GM23338 (cell line): ENCODE results near the gene RGCC. TPM values are rescaled to one million over a fixed set of nuclear protein-coding genes. Genes with fewer than 3 reads are reported as not detected.

Experiments used
- ATAC-seq: fragments of 200-7000 bp; cut with Tn5 transposase; 3 replicates; pipeline ENCODE4 v1.9.1; 2020
- DNase-seq: peaks from one replicate; pipeline ENCODE4 v3.0.0-alpha.2; 2015; ENCODE audit warnings: low spot score
- H2AFZ ChIP-seq: fragments of 200-600 bp; sonication (generic); 2 replicates; pipeline ENCODE4 v1.8.0; 2016; ENCODE audit warnings: antibody characterized with exemption, mild to moderate bottlenecking, moderate library complexity
- H3F3A ChIP-seq: fragments of 200-600 bp; sonication (generic); replicated peaks from 2 replicates; pipeline ENCODE4 v1.8.0; 2017; ENCODE audit warnings: antibody characterized with exemption, mixed run types, low read depth
- H3K27ac ChIP-seq: fragments of 200-600 bp; sonication (generic); 2 replicates; pipeline ENCODE4 v1.6.1; 2016; ENCODE audit warnings: low read depth
- H3K27me3 ChIP-seq: fragments of 200-600 bp; sonication (generic); 2 replicates; pipeline ENCODE4 v1.8.0; 2016; ENCODE audit warnings: mild to moderate bottlenecking, mixed run types, moderate library complexity; ENCODE audit not compliant: insufficient read depth
- H3K36me3 ChIP-seq: fragments of 200-600 bp; sonication (generic); 2 replicates; pipeline ENCODE4 v1.8.0; 2016; ENCODE audit warnings: mild to moderate bottlenecking; ENCODE audit not compliant: insufficient read depth
- H3K4me1 ChIP-seq: fragments of 200-600 bp; sonication (generic); 2 replicates; pipeline ENCODE4 v1.8.0; 2016; ENCODE audit warnings: mild to moderate bottlenecking, moderate library complexity; ENCODE audit not compliant: insufficient read depth
- H3K4me2 ChIP-seq: fragments of 200-600 bp; sonication (generic); 2 replicates; pipeline ENCODE4 v1.7.1; 2017; ENCODE audit warnings: mixed run types
- H3K4me3 ChIP-seq: fragments of 200-600 bp; sonication (generic); 2 replicates; pipeline ENCODE4 v1.6.1; 2016; ENCODE audit warnings: mixed run types
- H3K79me2 ChIP-seq: fragments of 200-600 bp; sonication (generic); replicated peaks from 2 replicates; pipeline ENCODE4 v1.8.0; 2017; ENCODE audit warnings: mild to moderate bottlenecking; ENCODE audit not compliant: insufficient read depth
- H3K9me2 ChIP-seq: fragments of 200-600 bp; sonication (generic); 2 replicates; pipeline ENCODE4 v1.8.0; 2017; ENCODE audit not compliant: insufficient read depth
- H4K20me1 ChIP-seq: fragments of 200-600 bp; sonication (generic); replicated peaks from 2 replicates; pipeline ENCODE4 v1.8.0; 2017; ENCODE audit warnings: mild to moderate bottlenecking; ENCODE audit not compliant: insufficient read depth
- H3K27ac Mint-ChIP-seq: 2 replicates; pipeline ENCODE4 v1.8.0; 2020; ENCODE audit warnings: inconsistent platforms, mild to moderate bottlenecking, moderate library complexity, mixed read lengths
- H3K27me3 Mint-ChIP-seq: 3 replicates; pipeline ENCODE4 v1.8.0; 2022; ENCODE audit warnings: low read depth, mild to moderate bottlenecking, moderate library complexity, mixed read lengths, inconsistent platforms; ENCODE audit not compliant: insufficient read depth, poor library complexity
- H3K36me3 Mint-ChIP-seq: 3 replicates; pipeline ENCODE4 v1.8.0; 2021; ENCODE audit warnings: low read depth, mild to moderate bottlenecking, inconsistent platforms, moderate library complexity, mixed read lengths
- H3K4me1 Mint-ChIP-seq: 3 replicates; pipeline ENCODE4 v1.8.0; 2020; ENCODE audit warnings: mild to moderate bottlenecking, inconsistent platforms, mixed read lengths
- H3K4me3 Mint-ChIP-seq: 3 replicates; pipeline ENCODE4 v1.8.0; 2021; ENCODE audit warnings: moderate library complexity, mild to moderate bottlenecking, inconsistent platforms, mixed read lengths
- H3K9me3 Mint-ChIP-seq: 3 replicates; pipeline ENCODE4 v1.8.0; 2020; ENCODE audit warnings: moderate library complexity, mild to moderate bottlenecking, inconsistent platforms, mixed read lengths
- CREB1 ChIP-seq: fragments of 250-450 bp; sonication (Bioruptor Pico); IDR thresholded peaks from 2 replicates; pipeline ENCODE4 v1.5.0; 2020; ENCODE audit warnings: low read depth, mild to moderate bottlenecking, moderate library complexity
- CTCF ChIP-seq, 2 experiments: fragments of 200-600 bp in 1 of 2; sonication (generic) in 1 of 2; conservative IDR thresholded peaks; 2 replicates each; pipeline versions ENCODE4 v1.5.1 to v1.6.1; 2016 to 2017; ENCODE audit warnings: antibody characterized with exemption in 2 of 2, low read depth in 2 of 2, mild to moderate bottlenecking in 2 of 2, moderate library complexity in 1 of 2
- ETS1 ChIP-seq: IDR thresholded peaks from 2 replicates; pipeline ENCODE4 v1.6.1; 2016; ENCODE audit warnings: antibody characterized with exemption
- EZH2 ChIP-seq: fragments of 200-600 bp; sonication (generic); IDR thresholded peaks from one replicate; pipeline ENCODE4 v1.8.0; 2017; ENCODE audit warnings: antibody characterized with exemption, mild to moderate bottlenecking, low read depth; ENCODE audit not compliant: unreplicated experiment
- EZH2phosphoT487 ChIP-seq: fragments of 200-600 bp; sonication (generic); IDR thresholded peaks from one replicate; pipeline ENCODE4 v1.8.1; 2018; ENCODE audit warnings: antibody characterized with exemption; ENCODE audit not compliant: unreplicated experiment
- JUNB ChIP-seq: IDR thresholded peaks from one replicate; pipeline ENCODE4 v1.6.1; 2016; ENCODE audit warnings: antibody characterized with exemption; ENCODE audit not compliant: unreplicated experiment
- NANOG ChIP-seq: IDR thresholded peaks from 2 replicates; pipeline ENCODE4 v1.6.1; 2016; ENCODE audit warnings: antibody characterized with exemption, borderline replicate concordance
- POLR2AphosphoS5 ChIP-seq: IDR thresholded peaks from 2 replicates; pipeline ENCODE4 v1.6.1; 2016; ENCODE audit warnings: antibody characterized with exemption, low read depth
- REST ChIP-seq: IDR thresholded peaks from one replicate; pipeline ENCODE4 v1.6.1; 2018; ENCODE audit warnings: antibody characterized with exemption; ENCODE audit not compliant: unreplicated experiment
- STAT1 ChIP-seq: IDR thresholded peaks from one replicate; pipeline ENCODE4 v1.6.1; 2016; ENCODE audit warnings: antibody characterized with exemption; ENCODE audit not compliant: unreplicated experiment
- ZNF114 ChIP-seq: fragments of 250-450 bp; sonication (Bioruptor Pico); IDR thresholded peaks from 2 replicates; pipeline ENCODE4 v1.5.0; 2020; ENCODE audit warnings: mild to moderate bottlenecking, moderate library complexity
- ZNF331 ChIP-seq: fragments of 250-450 bp; sonication (Bioruptor Pico); IDR thresholded peaks from 2 replicates; pipeline ENCODE4 v1.5.0; 2020; ENCODE audit warnings: low read depth, mild to moderate bottlenecking, moderate library complexity
- polyA plus RNA-seq: library from polyadenylated mRNA; unstranded; fragments of >200 nt; fragmentation: Nextera tagmentation; extraction: Ambion mirVana; gene quantifications from 2 replicates; pipeline ENCODE4 v1.2.1, GENCODE V29; 2016
- total RNA-seq: library from RNA; depleted of rRNA; stranded (reverse); fragments of >200 nt; shearing (Covaris generic); gene quantifications from 2 replicates; pipeline ENCODE4 v1.2.3, GENCODE V29; 2014

The RGCC gene
- total and polyA plus RNA-seq, 2 experiments from 2014 or later = 0.65 to 0.66 TPM

GRCh38 chr13:41515491-41516139 is 58.3 kb downstream of the RGCC start:
- Mint-ChIP-seq H3K36me3 (no peaks in the 10 kb centered on the region; the same call in 2 of the 3 replicates), H3K27me3 (peaks cover 4% of the 10 kb centered on the region), H3K4me3 (no peak overlapping the region), H3K27ac (no peak overlapping the region), H3K4me1 (no peaks in the 10 kb centered on the region; the same call in 2 of the 3 replicates), H3K9me3 (peaks cover 2% of the 10 kb centered on the region; the same call in 2 of the 3 replicates)
- Histone ChIP-seq H3K27ac (no peak overlapping the region), H3F3A (no peaks in the 10 kb centered on the region), H3K4me3 (no peak overlapping the region), H3K27me3 (no peaks in the 10 kb centered on the region), H3K4me2 (no peak overlapping the region), H4K20me1 (no peaks in the 10 kb centered on the region), H3K4me1 (no peaks in the 10 kb centered on the region), H2AFZ (no peak overlapping the region), H3K79me2 (no peaks in the 10 kb centered on the region), H3K36me3 (no peaks in the 10 kb centered on the region), H3K9me2 (peaks cover 26% of the 10 kb centered on the region)
- no peak for DNase-seq
- no peak for ATAC-seq
- TF ChIP-seq STAT1 (no peak), POLR2AphosphoS5 (no peak), EZH2phosphoT487 (no peak), EZH2 (no peak), REST (no peak), JUNB (no peak), ZNF114 (no peak), ZNF331 (CRISPR knock-in tag) (no peak), ETS1 (no peak), CREB1 (CRISPR knock-in tag) (no peak), NANOG (no peak)

- Histone ChIP-seq H3K36me3 (no peaks in the 10 kb centered on the region), H3K27me3 (no peaks in the 10 kb centered on the region), H3F3A (no peaks in the 10 kb centered on the region), H4K20me1 (no peaks in the 10 kb centered on the region), H3K27ac (no peak overlapping the region), H3K4me2 (no peak overlapping the region), H2AFZ (no peak overlapping the region), H3K9me2 (peaks cover 26% of the 10 kb centered on the region), H3K4me1 (no peaks in the 10 kb centered on the region), H3K4me3 (no peak overlapping the region), H3K79me2 (no peaks in the 10 kb centered on the region)
- no peaks in the 10 kb centered on the region; the same call in 2 of the 3 replicates for H3K36me3 Mint-ChIP-seq
- no peak overlapping the region for H3K4me3 Mint-ChIP-seq
- DNase-seq = no peak
- H3K9me3 Mint-ChIP-seq = peaks cover 2% of the 10 kb centered on the region; the same call in 2 of the 3 replicates
- no peak overlapping the region for H3K27ac Mint-ChIP-seq
- H3K27me3 Mint-ChIP-seq = peaks cover 4% of the 10 kb centered on the region
- no peaks in the 10 kb centered on the region; the same call in 2 of the 3 replicates for H3K4me1 Mint-ChIP-seq
- ATAC-seq = no peak
- TF ChIP-seq JUNB = no peak
- no peak for TF ChIP-seq ETS1
- no peak for TF ChIP-seq ZNF114
- TF ChIP-seq EZH2 = no peak
- no peak for TF ChIP-seq EZH2phosphoT487
- no peak for TF ChIP-seq NANOG
- no peak for TF ChIP-seq STAT1
- TF ChIP-seq CTCF (conservative IDR thresholded peaks at IDR 0.05; ENCODE audit: low read depth in 2 of 2) = no peak
- TF ChIP-seq POLR2AphosphoS5 = no peak
- no peak for TF ChIP-seq ZNF331 (CRISPR knock-in tag)
Observed at GRCh38 chr13:41516166-41516565, 58.8 kb downstream of the RGCC start.
